ENCODE results near the gene GNRHR.
A peak's percentile ranks its signal among the peaks of the same experiment; 100 is the strongest.
"Not testable (repeated sequence)": the region's sequence is repeated elsewhere in the genome, so short reads cannot be mapped to it uniquely, and the experiment has no call there.

GNRHR gene

GRCh38 chr4:67718848-67719247 lies 35.3 kb downstream of the GNRHR start:
- H3K36me3 ChIP-seq (ENCODE audit: control insufficient read depth in 2 of 2, insufficient read depth in 2 of 2, low read length in 2 of 2) = peaks cover 0 to 11% of the 10 kb centered on the region in 2 donors
- no peak overlapping the region for H3K27ac ChIP-seq (ENCODE audit: low read depth in 2 of 2, low read length in 2 of 2)
- H3K9me3 ChIP-seq (ENCODE audit: control insufficient read depth in 2 of 2, low read length in 2 of 2) = no peaks in the 10 kb centered on the region
- no peaks in the 10 kb centered on the region for H3K4me1 ChIP-seq (ENCODE audit: control insufficient read depth in 2 of 2, insufficient read depth in 2 of 2, low read length in 2 of 2)
- no peak overlapping the region for H3K4me3 ChIP-seq (ENCODE audit: low read length in 2 of 2)
- H3K9ac ChIP-seq (ENCODE audit: low read depth in 1 of 2, low read length in 2 of 2) = no peak overlapping the region
- H3K27me3 ChIP-seq (ENCODE audit: control insufficient read depth in 2 of 2, insufficient read depth in 2 of 2, low read length in 2 of 2) = no peaks in the 10 kb centered on the region

GRCh38 chr4:67717586-67717985 lies 36.6 kb downstream of the GNRHR start:
- Histone ChIP-seq H3K9me3 (ENCODE audit: control insufficient read depth in 2 of 2, low read length in 2 of 2) (no peaks in the 10 kb centered on the region), H3K36me3 (ENCODE audit: control insufficient read depth in 2 of 2, insufficient read depth in 2 of 2, low read length in 2 of 2) (peaks cover 0 to 11% of the 10 kb centered on the region in 2 donors), H3K9ac (ENCODE audit: low read depth in 1 of 2, low read length in 2 of 2) (no peak overlapping the region), H3K27ac (ENCODE audit: low read depth in 2 of 2, low read length in 2 of 2) (no peak overlapping the region), H3K27me3 (ENCODE audit: control insufficient read depth in 2 of 2, insufficient read depth in 2 of 2, low read length in 2 of 2) (no peaks in the 10 kb centered on the region), H3K4me1 (ENCODE audit: control insufficient read depth in 2 of 2, insufficient read depth in 2 of 2, low read length in 2 of 2) (no peaks in the 10 kb centered on the region), H3K4me3 (ENCODE audit: low read length in 2 of 2) (no peak overlapping the region)

- Histone ChIP-seq H3K27ac (ENCODE audit: low read depth in 2 of 2, low read length in 2 of 2) (no peak overlapping the region), H3K9me3 (ENCODE audit: control insufficient read depth in 2 of 2, low read length in 2 of 2) (no peaks in the 10 kb centered on the region), H3K4me3 (ENCODE audit: low read length in 2 of 2) (no peak overlapping the region), H3K4me1 (ENCODE audit: control insufficient read depth in 2 of 2, insufficient read depth in 2 of 2, low read length in 2 of 2) (no peaks in the 10 kb centered on the region), H3K36me3 (ENCODE audit: control insufficient read depth in 2 of 2, insufficient read depth in 2 of 2, low read length in 2 of 2) (peaks cover 0 to 3% of the 10 kb centered on the region in 2 donors), H3K9ac (ENCODE audit: low read depth in 1 of 2, low read length in 2 of 2) (no peak overlapping the region), H3K27me3 (ENCODE audit: control insufficient read depth in 2 of 2, insufficient read depth in 2 of 2, low read length in 2 of 2) (no peaks in the 10 kb centered on the region)
Measured at GRCh38 chr4:67714955-67715354, 39.2 kb downstream of the GNRHR start.

GRCh38 chr4:67714248-67714583 lies 40.0 kb downstream of the GNRHR start:
- Histone ChIP-seq H3K9ac (ENCODE audit: low read depth in 1 of 2, low read length in 2 of 2) (no peak overlapping the region), H3K9me3 (ENCODE audit: control insufficient read depth in 2 of 2, low read length in 2 of 2) (no peaks in the 10 kb centered on the region), H3K36me3 (ENCODE audit: control insufficient read depth in 2 of 2, insufficient read depth in 2 of 2, low read length in 2 of 2) (peaks cover 0 to 3% of the 10 kb centered on the region in 2 donors), H3K27ac (ENCODE audit: low read depth in 2 of 2, low read length in 2 of 2) (no peak overlapping the region), H3K4me1 (ENCODE audit: control insufficient read depth in 2 of 2, insufficient read depth in 2 of 2, low read length in 2 of 2) (no peaks in the 10 kb centered on the region), H3K27me3 (ENCODE audit: control insufficient read depth in 2 of 2, insufficient read depth in 2 of 2, low read length in 2 of 2) (no peaks in the 10 kb centered on the region), H3K4me3 (ENCODE audit: low read length in 2 of 2) (no peak overlapping the region)

- Histone ChIP-seq H3K27me3 (ENCODE audit: control insufficient read depth in 2 of 2, insufficient read depth in 2 of 2, low read length in 2 of 2) (no peaks in the 10 kb centered on the region), H3K9me3 (ENCODE audit: control insufficient read depth in 2 of 2, low read length in 2 of 2) (no peaks in the 10 kb centered on the region), H3K36me3 (ENCODE audit: control insufficient read depth in 2 of 2, insufficient read depth in 2 of 2, low read length in 2 of 2) (peaks cover 0 to 3% of the 10 kb centered on the region in 2 donors)
Measured at GRCh38 chr4:67713529-67714247, 40.5 kb downstream of the GNRHR start.

GRCh38 chr4:67712650-67713528 lies 41.3 kb downstream of the GNRHR start:
- Histone ChIP-seq H3K27ac (ENCODE audit: low read depth in 2 of 2, low read length in 2 of 2) (no peak overlapping the region), H3K4me3 (ENCODE audit: low read length in 2 of 2) (no peak overlapping the region), H3K36me3 (ENCODE audit: control insufficient read depth in 2 of 2, insufficient read depth in 2 of 2, low read length in 2 of 2) (peaks cover 0 to 3% of the 10 kb centered on the region in 2 donors), H3K27me3 (ENCODE audit: control insufficient read depth in 2 of 2, insufficient read depth in 2 of 2, low read length in 2 of 2) (no peaks in the 10 kb centered on the region), H3K9me3 (ENCODE audit: control insufficient read depth in 2 of 2, low read length in 2 of 2) (no peaks in the 10 kb centered on the region), H3K4me1 (ENCODE audit: control insufficient read depth in 2 of 2, insufficient read depth in 2 of 2, low read length in 2 of 2) (no peaks in the 10 kb centered on the region), H3K9ac (ENCODE audit: low read depth in 1 of 2, low read length in 2 of 2) (no peak overlapping the region)

More at GRCh38 chr4:67713529-67714247, 40.5 kb downstream of the GNRHR start:
- Histone ChIP-seq H3K27ac (ENCODE audit: low read depth in 2 of 2, low read length in 2 of 2) (no peak overlapping the region), H3K4me3 (ENCODE audit: low read length in 2 of 2) (no peak overlapping the region), H3K9ac (ENCODE audit: low read depth in 1 of 2, low read length in 2 of 2) (no peak overlapping the region), H3K4me1 (ENCODE audit: control insufficient read depth in 2 of 2, insufficient read depth in 2 of 2, low read length in 2 of 2) (no peaks in the 10 kb centered on the region)

GRCh38 chr4:67712000-67712625 lies 42.1 kb downstream of the GNRHR start:
- Histone ChIP-seq H3K27ac (ENCODE audit: low read depth in 2 of 2, low read length in 2 of 2) (no peak overlapping the region), H3K9ac (ENCODE audit: low read depth in 1 of 2, low read length in 2 of 2) (no peak overlapping the region), H3K9me3 (ENCODE audit: control insufficient read depth in 2 of 2, low read length in 2 of 2) (no peaks in the 10 kb centered on the region), H3K4me1 (ENCODE audit: control insufficient read depth in 2 of 2, insufficient read depth in 2 of 2, low read length in 2 of 2) (no peaks in the 10 kb centered on the region), H3K36me3 (ENCODE audit: control insufficient read depth in 2 of 2, insufficient read depth in 2 of 2, low read length in 2 of 2) (peaks cover 0 to 3% of the 10 kb centered on the region in 2 donors), H3K4me3 (ENCODE audit: low read length in 2 of 2) (no peak overlapping the region), H3K27me3 (ENCODE audit: control insufficient read depth in 2 of 2, insufficient read depth in 2 of 2, low read length in 2 of 2) (no peaks in the 10 kb centered on the region)

- H3K36me3 ChIP-seq (ENCODE audit: control insufficient read depth in 2 of 2, insufficient read depth in 2 of 2, low read length in 2 of 2); H3K4me1 ChIP-seq (ENCODE audit: control insufficient read depth in 2 of 2, insufficient read depth in 2 of 2, low read length in 2 of 2); H3K27ac ChIP-seq (ENCODE audit: low read depth in 2 of 2, low read length in 2 of 2); H3K9me3 ChIP-seq (ENCODE audit: control insufficient read depth in 2 of 2, low read length in 2 of 2); H3K9ac ChIP-seq (ENCODE audit: low read depth in 1 of 2, low read length in 2 of 2); H3K27me3 ChIP-seq (ENCODE audit: control insufficient read depth in 2 of 2, insufficient read depth in 2 of 2, low read length in 2 of 2); H3K4me3 ChIP-seq (ENCODE audit: low read length in 2 of 2): not testable (repeated sequence)
Measured at GRCh38 chr4:67706682-67707081, 47.5 kb downstream of the GNRHR start.

- no peak overlapping the region for H3K27ac ChIP-seq (ENCODE audit: low read depth in 2 of 2, low read length in 2 of 2)
- peaks cover 0 to 2% of the 10 kb centered on the region in 2 donors for H3K4me1 ChIP-seq (ENCODE audit: control insufficient read depth in 2 of 2, insufficient read depth in 2 of 2, low read length in 2 of 2)
- no peak overlapping the region for H3K9ac ChIP-seq (ENCODE audit: low read depth in 1 of 2, low read length in 2 of 2)
- no peaks in the 10 kb centered on the region for H3K36me3 ChIP-seq (ENCODE audit: control insufficient read depth in 2 of 2, insufficient read depth in 2 of 2, low read length in 2 of 2)
- no peak overlapping the region for H3K4me3 ChIP-seq (ENCODE audit: low read length in 2 of 2)
- no peaks in the 10 kb centered on the region for H3K27me3 ChIP-seq (ENCODE audit: control insufficient read depth in 2 of 2, insufficient read depth in 2 of 2, low read length in 2 of 2)
- H3K9me3 ChIP-seq (ENCODE audit: control insufficient read depth in 2 of 2, low read length in 2 of 2) = no peaks in the 10 kb centered on the region
Measured at GRCh38 chr4:67704843-67705242, 49.3 kb downstream of the GNRHR start.

- Histone ChIP-seq H3K36me3 (ENCODE audit: control insufficient read depth in 2 of 2, insufficient read depth in 2 of 2, low read length in 2 of 2) (no peaks in the 10 kb centered on the region), H3K27me3 (ENCODE audit: control insufficient read depth in 2 of 2, insufficient read depth in 2 of 2, low read length in 2 of 2) (no peaks in the 10 kb centered on the region), H3K9ac (ENCODE audit: low read depth in 1 of 2, low read length in 2 of 2) (no peak overlapping the region), H3K27ac (ENCODE audit: low read depth in 2 of 2, low read length in 2 of 2) (no peak overlapping the region), H3K4me1 (ENCODE audit: control insufficient read depth in 2 of 2, insufficient read depth in 2 of 2, low read length in 2 of 2) (peaks cover 0 to 3% of the 10 kb centered on the region in 2 donors), H3K9me3 (ENCODE audit: control insufficient read depth in 2 of 2, low read length in 2 of 2) (no peaks in the 10 kb centered on the region), H3K4me3 (ENCODE audit: low read length in 2 of 2) (peak overlapping the region in 1 of 2 donors; percentile 97)
Measured at GRCh38 chr4:67702166-67702565, 52.0 kb downstream of the GNRHR start.
